ENCODE measurements around the gene TMEM184C.

The TMEM184C gene

DNA sequence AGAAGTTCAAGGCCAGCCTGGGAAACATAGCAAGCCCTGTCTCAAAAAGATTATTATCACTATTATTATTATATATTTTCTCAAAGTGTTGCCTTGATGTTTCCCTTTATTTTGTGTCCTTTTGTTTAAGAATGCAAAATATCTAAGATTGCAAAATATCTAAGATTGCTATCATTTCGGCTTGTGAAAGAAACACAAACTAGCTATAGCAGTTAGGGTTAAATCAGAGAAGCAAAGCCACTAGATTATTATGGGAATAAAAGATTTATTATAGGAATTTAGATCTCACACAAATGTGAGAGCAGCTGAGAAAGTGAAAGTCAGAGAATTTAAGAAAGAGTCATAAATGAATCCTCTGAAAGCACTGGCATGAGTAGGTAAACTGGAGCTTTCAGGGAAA is 18.0 kb upstream of the TMEM184C start:
- no peak for DNase-seq (ENCODE audit: low read depth, low spot score)

- no peak for DNase-seq (ENCODE audit: low read depth, low spot score)
These were observed 17.4 kb upstream of the TMEM184C start for GRCh38 chr4:147599769-147600168.

DNA sequence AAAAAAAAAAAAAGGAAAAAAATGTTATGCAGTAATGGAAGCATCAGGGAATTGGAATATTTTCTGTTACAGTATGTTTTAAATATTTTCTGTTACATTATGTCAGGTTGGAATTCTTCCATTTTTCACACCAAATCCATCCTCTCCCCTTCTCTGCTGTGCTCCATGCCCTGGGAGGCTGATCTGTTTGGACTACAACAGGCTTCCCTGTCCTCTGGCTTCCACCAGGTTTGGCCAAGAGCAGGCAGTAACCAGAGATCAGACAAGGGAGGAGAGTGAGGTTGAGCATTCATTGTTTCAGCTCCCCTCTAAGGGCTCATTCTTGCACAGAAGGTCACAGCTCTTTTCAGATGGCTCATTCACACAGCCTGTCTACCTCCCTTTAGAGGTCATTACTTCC is 11.7 kb upstream of the TMEM184C start:
- no peak for DNase-seq (ENCODE audit: low read depth, low spot score)

DNA sequence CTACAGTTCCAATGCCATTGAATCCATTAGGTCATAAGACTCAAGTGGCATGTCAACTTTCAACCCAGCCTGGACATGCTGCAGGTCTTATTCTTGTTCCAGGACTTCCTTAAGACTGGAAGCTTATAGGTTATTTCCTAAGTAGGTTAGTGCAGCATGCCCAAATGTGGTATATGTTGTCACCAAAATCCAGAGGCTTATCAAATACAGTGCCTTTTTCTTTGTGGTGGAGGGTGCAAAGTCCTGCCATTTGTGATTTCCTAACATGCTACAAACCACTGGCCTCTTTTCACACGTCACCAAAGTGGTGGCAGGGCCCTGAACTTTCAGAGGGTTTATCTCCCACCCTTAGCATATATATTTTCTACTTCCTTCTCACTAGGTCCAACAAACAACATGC is 9.7 kb upstream of the TMEM184C start:
- DNase-seq (ENCODE audit: low read depth, low spot score), result no peak

- DNase-seq (ENCODE audit: low read depth, low spot score), result no peak
These were observed 6.5 kb upstream of the TMEM184C start for GRCh38 chr4:147610686-147611085.

- DNase-seq (ENCODE audit: low read depth, low spot score), result no peak
These were observed 386 bp upstream of the TMEM184C start for GRCh38 chr4:147616849-147617172.

DNA sequence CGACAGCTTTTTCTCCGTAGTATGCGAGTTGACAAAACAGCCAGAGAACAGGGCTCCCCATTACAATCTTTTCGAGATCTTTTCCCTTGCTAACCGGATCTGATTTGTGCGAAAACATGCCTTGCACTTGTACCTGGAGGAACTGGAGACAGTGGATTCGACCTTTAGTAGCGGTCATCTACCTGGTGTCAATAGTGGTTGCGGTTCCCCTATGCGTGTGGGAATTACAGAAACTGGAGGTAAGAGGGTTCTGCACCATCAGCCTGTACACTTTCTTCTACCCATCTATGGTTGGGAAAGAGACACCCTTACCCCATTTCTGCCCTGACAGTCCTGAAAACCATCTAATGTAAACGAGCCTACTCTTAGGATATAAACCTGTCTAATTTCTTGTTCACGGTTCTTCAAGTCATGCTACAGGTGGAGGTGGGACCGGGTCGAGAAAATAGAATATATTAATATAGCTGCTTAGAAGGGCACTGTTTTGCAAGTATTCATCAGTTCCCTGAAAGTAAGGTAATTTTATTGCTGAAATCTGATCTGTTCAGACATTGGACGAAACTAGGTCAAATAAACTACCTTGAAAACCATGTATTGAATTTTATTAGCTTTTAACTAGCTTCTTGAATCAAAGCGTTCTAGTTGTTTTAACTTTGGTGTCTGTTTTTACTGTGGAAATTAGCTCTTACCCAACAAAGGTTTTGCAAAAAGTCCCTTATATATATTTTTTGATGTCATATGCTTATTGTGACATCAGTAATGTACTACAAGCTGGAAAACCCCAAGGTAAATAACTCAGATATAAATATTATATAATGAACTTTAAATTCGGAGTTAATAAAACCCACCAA is 869 bp downstream of the TMEM184C start:
- no peak for DNase-seq (ENCODE audit: low read depth, low spot score)

GRCh38 chr4:147620315-147620714 is 3.1 kb downstream of the TMEM184C start:
- DNase-seq (ENCODE audit: low read depth, low spot score), result no peak

- no peak for DNase-seq (ENCODE audit: low read depth, low spot score)
These were observed 8.5 kb downstream of the TMEM184C start for GRCh38 chr4:147625733-147626132.

- no peak for DNase-seq (ENCODE audit: low read depth, low spot score)
These were observed 9.7 kb downstream of the TMEM184C start for GRCh38 chr4:147626903-147627302.

GRCh38 chr4:147628415-147628814 is 11.2 kb downstream of the TMEM184C start:
- no peak for DNase-seq (ENCODE audit: low read depth, low spot score)

DNA sequence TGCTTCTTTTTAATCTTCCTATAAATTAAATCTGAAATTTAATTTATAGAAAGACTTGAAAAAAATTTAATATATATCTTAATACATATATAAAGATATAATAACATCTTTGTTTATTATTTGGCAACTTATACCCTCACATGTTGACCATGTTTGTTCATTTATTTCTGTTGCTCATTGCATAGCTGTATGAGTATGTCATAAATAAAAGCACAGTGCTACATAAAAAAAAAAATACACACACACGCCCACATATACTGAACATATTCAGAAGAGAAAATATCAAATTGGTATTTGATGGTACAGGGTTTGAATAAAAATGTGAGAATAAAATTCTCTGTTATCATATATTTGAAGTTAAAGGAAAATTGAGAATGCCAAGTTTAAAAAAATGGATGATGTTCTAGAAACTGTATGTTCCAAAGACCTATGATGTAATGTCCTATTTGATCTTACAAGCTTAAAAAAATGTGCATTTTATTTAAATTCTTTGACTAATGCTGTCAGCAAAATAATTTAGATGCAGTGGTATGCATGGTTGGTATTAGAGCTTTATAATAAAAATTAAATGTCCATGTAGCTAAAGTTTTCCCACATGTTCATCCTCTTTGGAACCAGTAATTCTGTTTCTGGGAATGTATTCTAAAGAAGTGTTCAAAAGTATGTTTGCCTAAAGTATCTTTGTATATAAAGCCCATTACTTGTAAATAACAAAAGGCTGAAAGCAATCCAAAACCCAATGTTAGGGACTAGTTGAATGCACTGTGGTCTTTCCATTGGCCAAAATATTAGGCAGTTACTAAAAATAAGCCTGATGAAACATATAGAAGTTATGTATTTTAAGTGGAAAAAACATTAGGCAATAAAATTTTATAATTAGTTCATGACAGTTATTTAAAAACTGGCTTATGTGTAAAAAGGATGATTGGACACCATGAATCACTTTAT is 12.9 kb downstream of the TMEM184C start:
- no peak for DNase-seq (ENCODE audit: low read depth, low spot score)

DNA sequence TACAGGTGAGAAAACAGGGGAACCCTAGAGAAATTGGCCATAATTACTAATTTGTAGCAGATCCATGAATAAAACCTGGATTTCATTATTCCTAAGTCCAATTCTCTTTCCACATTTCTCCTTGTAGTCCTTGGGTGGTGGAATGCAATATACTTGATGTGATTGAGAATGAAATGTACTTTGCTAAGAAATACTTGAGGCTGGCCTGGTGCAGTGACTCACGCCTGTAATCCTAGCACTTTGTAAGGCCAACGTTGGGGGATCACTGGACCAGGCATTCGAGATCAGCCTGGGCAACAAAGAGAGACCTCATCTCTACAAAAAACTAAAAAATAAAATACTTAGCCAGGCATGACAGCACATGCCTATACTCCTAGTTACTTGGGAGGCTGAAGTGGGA is 15.9 kb downstream of the TMEM184C start:
- no peak for DNase-seq (ENCODE audit: low read depth, low spot score)

GRCh38 chr4:147633643-147634042 is 16.4 kb downstream of the TMEM184C start:
- no peak for DNase-seq (ENCODE audit: low read depth, low spot score)

- DNase-seq (ENCODE audit: low read depth, low spot score), result no peak
These were observed 18.2 kb downstream of the TMEM184C start for GRCh38 chr4:147635348-147635747.

GRCh38 chr4:147638365-147638764 is 21.2 kb downstream of the TMEM184C start:
- no peak for DNase-seq (ENCODE audit: low read depth, low spot score)

GRCh38 chr4:147638942-147639341 is 21.7 kb downstream of the TMEM184C start:
- no peak for DNase-seq (ENCODE audit: low read depth, low spot score)

- DNase-seq (ENCODE audit: low read depth, low spot score), result no peak
These were observed 22.2 kb downstream of the TMEM184C start for GRCh38 chr4:147639388-147639787.

DNA sequence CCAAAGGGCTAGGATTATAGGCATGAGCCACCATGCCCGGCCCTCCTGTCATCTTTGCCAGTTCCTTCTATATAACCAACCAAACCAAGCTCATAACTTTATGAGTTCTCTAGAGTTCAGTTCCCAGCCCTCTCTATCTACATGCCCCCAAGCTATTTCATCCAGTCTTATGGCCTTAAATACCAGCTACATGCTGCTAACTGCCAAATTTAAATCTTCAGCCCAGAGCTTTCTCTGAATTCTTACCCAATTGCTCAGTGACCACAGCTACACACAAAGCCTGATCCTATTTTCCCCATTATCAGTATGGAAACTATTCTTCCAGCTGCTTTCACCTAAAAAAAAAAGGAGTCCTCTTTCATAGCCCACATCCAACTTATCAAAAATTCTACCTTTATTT is 23.1 kb downstream of the TMEM184C start:
- no peak for DNase-seq (ENCODE audit: low read depth, low spot score)

GRCh38 chr4:147643616-147644015 is 26.4 kb downstream of the TMEM184C start:
- no peak for DNase-seq (ENCODE audit: low read depth, low spot score)

DNA sequence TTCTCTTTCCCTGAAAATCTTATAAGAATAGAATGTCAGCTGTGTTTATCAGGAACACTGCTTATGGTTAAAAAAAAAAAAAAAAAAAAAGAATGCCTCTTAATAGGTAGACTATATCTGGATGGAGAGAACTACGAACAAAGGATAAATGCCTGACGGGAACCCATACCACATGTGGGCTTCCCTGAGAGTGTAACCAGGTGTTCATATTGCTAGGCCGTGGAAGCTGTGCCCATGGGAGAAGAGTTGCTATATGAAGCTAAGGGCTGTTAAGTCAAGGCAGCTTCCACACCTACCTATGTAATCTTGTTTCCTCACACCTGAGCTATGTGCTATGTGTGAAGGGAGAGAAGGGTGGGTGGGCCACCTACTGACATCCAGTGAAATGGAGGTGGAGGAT is 27.3 kb downstream of the TMEM184C start:
- no peak for DNase-seq (ENCODE audit: low read depth, low spot score)

DNA sequence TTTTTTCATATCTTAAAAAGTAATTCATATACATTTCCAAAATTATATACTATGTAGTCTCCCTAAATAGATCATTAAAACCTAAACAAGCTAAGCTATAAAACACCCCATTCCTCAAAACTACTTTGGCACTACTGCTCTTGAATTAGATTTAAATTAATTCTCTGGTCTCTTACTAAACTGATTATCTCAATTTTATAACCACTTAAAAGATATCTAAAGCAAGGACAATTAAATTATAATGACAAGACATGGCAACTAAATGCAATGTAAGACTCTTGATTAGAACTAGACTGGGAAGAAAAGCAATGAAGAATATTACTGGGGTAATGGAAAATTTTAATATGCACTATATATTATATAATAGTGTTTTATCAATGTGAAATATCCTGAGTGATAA is 27.9 kb downstream of the TMEM184C start:
- no peak for DNase-seq (ENCODE audit: low read depth, low spot score)

GRCh38 chr4:147648656-147649055 is 31.5 kb downstream of the TMEM184C start:
- no peak for DNase-seq (ENCODE audit: low read depth, low spot score)

Data from iPS DF 19.7 (cell line).